Liver (tissue), 3 donors: Measurements from ENCODE around the gene IFRD2.

Experiments used
- EGR1 ChIP-seq, 2 donors: IDR thresholded peaks; 2 replicates each; pipeline ENCODE4 v1.6.1; 2016 to 2018; ENCODE audit warnings: antibody characterized with exemption in 2 of 2, low read depth in 2 of 2
- MAX ChIP-seq: IDR thresholded peaks from 2 replicates; pipeline ENCODE4 v1.6.1; 2016; ENCODE audit warnings: antibody characterized with exemption
- NR2F2 ChIP-seq: IDR thresholded peaks from 2 replicates; pipeline ENCODE4 v1.6.1; 2016; ENCODE audit warnings: antibody characterized with exemption
- RAD21 ChIP-seq, 2 donors: IDR thresholded peaks; 2 replicates each; pipeline ENCODE4 v1.6.1; 2016; ENCODE audit warnings: antibody characterized with exemption in 2 of 2, mild to moderate bottlenecking in 2 of 2
- RXRA ChIP-seq, 2 donors: IDR thresholded peaks; 2 replicates each; pipeline ENCODE4 v1.6.1; 2017 to 2018; ENCODE audit warnings: antibody characterized with exemption in 2 of 2, mild to moderate bottlenecking in 1 of 2
- SP1 ChIP-seq: IDR thresholded peaks from 2 replicates; pipeline ENCODE4 v1.6.1; 2018; ENCODE audit warnings: antibody characterized with exemption, mild to moderate bottlenecking
- TAF1 ChIP-seq: conservative IDR thresholded peaks from 2 replicates; pipeline ENCODE4 v1.6.1; 2016; ENCODE audit warnings: antibody characterized with exemption, mild to moderate bottlenecking
- YY1 ChIP-seq: IDR thresholded peaks from 2 replicates; pipeline ENCODE4 v1.6.1; 2016; ENCODE audit warnings: antibody characterized with exemption, mild to moderate bottlenecking
- TF ChIP-seq, protein P1 (sequence below): fragments of 150-350 bp; IDR thresholded peaks from 2 replicates; pipeline ENCODE4 v1.5.1; 2017; ENCODE audit warnings: improper control_type of control experiment, low read depth, low read length; ENCODE audit not compliant: missing input control
- TF ChIP-seq, protein P2 (sequence below): IDR thresholded peaks from 2 replicates; pipeline ENCODE4 v1.6.1; 2016; ENCODE audit warnings: antibody characterized with exemption
- TF ChIP-seq, protein P3 (sequence below): IDR thresholded peaks from 2 replicates; pipeline ENCODE4 v1.6.1; 2016; ENCODE audit warnings: antibody characterized with exemption
- donor health status: healthy.
- donor health status: healthy.

- TF ChIP-seq, protein P1, sequence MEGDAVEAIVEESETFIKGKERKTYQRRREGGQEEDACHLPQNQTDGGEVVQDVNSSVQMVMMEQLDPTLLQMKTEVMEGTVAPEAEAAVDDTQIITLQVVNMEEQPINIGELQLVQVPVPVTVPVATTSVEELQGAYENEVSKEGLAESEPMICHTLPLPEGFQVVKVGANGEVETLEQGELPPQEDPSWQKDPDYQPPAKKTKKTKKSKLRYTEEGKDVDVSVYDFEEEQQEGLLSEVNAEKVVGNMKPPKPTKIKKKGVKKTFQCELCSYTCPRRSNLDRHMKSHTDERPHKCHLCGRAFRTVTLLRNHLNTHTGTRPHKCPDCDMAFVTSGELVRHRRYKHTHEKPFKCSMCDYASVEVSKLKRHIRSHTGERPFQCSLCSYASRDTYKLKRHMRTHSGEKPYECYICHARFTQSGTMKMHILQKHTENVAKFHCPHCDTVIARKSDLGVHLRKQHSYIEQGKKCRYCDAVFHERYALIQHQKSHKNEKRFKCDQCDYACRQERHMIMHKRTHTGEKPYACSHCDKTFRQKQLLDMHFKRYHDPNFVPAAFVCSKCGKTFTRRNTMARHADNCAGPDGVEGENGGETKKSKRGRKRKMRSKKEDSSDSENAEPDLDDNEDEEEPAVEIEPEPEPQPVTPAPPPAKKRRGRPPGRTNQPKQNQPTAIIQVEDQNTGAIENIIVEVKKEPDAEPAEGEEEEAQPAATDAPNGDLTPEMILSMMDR: peak; percentile 20
- TF ChIP-seq, protein P2, sequence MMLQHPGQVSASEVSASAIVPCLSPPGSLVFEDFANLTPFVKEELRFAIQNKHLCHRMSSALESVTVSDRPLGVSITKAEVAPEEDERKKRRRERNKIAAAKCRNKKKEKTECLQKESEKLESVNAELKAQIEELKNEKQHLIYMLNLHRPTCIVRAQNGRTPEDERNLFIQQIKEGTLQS: no peak
- peak; percentile 60 for TF ChIP-seq YY1
- peak in 1 of 2 donors; percentile 16 for TF ChIP-seq EGR1 (IDR thresholded peaks at IDR 0.05; ENCODE audit: low read depth in 2 of 2)
- TF ChIP-seq, protein P3, sequence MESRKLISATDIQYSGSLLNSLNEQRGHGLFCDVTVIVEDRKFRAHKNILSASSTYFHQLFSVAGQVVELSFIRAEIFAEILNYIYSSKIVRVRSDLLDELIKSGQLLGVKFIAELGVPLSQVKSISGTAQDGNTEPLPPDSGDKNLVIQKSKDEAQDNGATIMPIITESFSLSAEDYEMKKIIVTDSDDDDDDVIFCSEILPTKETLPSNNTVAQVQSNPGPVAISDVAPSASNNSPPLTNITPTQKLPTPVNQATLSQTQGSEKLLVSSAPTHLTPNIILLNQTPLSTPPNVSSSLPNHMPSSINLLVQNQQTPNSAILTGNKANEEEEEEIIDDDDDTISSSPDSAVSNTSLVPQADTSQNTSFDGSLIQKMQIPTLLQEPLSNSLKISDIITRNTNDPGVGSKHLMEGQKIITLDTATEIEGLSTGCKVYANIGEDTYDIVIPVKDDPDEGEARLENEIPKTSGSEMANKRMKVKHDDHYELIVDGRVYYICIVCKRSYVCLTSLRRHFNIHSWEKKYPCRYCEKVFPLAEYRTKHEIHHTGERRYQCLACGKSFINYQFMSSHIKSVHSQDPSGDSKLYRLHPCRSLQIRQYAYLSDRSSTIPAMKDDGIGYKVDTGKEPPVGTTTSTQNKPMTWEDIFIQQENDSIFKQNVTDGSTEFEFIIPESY: no peak
- peak; percentile 97 for TF ChIP-seq NR2F2
- peak; percentile 29 to 56 for TF ChIP-seq RAD21 (IDR thresholded peaks at IDR 0.05)
- TF ChIP-seq MAX: no peak
- peak; percentile 67 for TF ChIP-seq SP1
- peak; percentile 58 to 82 for TF ChIP-seq RXRA (IDR thresholded peaks at IDR 0.05)
- TF ChIP-seq TAF1: peak; percentile 99
These were observed 11.0 kb upstream of the IFRD2 start, which contains the start of gene HYAL1 for GRCh38 chr3:50303013-50303815.
